DOHH2 (cell line): ENCODE results near the gene ADAMTS15.

Experiments
- H3F3A ChIP-seq: fragments of 200-600 bp; sonication (generic), shearing (Covaris generic); 2 replicates; pipeline ENCODE4 v1.6.0; 2016; ENCODE audit warnings: antibody characterized with exemption, mild to moderate bottlenecking; ENCODE audit not compliant: control insufficient read depth, insufficient read depth
- H3K27ac ChIP-seq: fragments of 200-600 bp; sonication (generic); 2 replicates; pipeline ENCODE4 v1.5.1; 2014; ENCODE audit warnings: low read depth, mild to moderate bottlenecking, low read length, moderate library complexity
- H3K27me3 ChIP-seq: fragments of 200-600 bp; sonication (generic); 2 replicates; pipeline ENCODE4 v1.6.1; 2014; ENCODE audit warnings: mild to moderate bottlenecking, low read length, mixed read lengths; ENCODE audit not compliant: control insufficient read depth
- H3K36me3 ChIP-seq: fragments of 200-600 bp; sonication (generic); 2 replicates; pipeline ENCODE4 v1.6.1; 2014; ENCODE audit warnings: mild to moderate bottlenecking, low read length, moderate library complexity, mixed read lengths; ENCODE audit not compliant: control insufficient read depth
- H3K4me1 ChIP-seq: fragments of 200-600 bp; sonication (generic); 2 replicates; pipeline ENCODE4 v1.6.1; 2014; ENCODE audit warnings: mild to moderate bottlenecking, low read length, mixed read lengths; ENCODE audit not compliant: control insufficient read depth
- H3K4me2 ChIP-seq: fragments of 200-600 bp; sonication (generic); 2 replicates; pipeline ENCODE4 v1.6.0; 2014; ENCODE audit warnings: mild to moderate bottlenecking, low read length, moderate library complexity
- H3K4me3 ChIP-seq: fragments of 200-600 bp; sonication (generic); 2 replicates; pipeline ENCODE4 v1.5.1; 2014; ENCODE audit warnings: mild to moderate bottlenecking, low read length, mixed read lengths
- H3K79me2 ChIP-seq: fragments of 200-600 bp; sonication (generic); 2 replicates; pipeline ENCODE4 v1.6.1; 2014; ENCODE audit warnings: mild to moderate bottlenecking, low read length, mixed read lengths; ENCODE audit not compliant: control insufficient read depth
- H3K9me2 ChIP-seq: fragments of 200-600 bp; sonication (generic); replicated peaks from 2 replicates; pipeline ENCODE4 v1.6.1; 2014; ENCODE audit warnings: mild to moderate bottlenecking, low read length, mixed read lengths; ENCODE audit not compliant: control insufficient read depth
- H3K9me3 ChIP-seq: fragments of 200-600 bp; sonication (generic); 2 replicates; pipeline ENCODE4 v1.6.1; 2014; ENCODE audit warnings: antibody characterized with exemption, low read length, mixed read lengths; ENCODE audit not compliant: control insufficient read depth, insufficient read depth
- H4K20me1 ChIP-seq: fragments of 200-600 bp; sonication (generic); 2 replicates; pipeline ENCODE4 v1.6.0; 2014; ENCODE audit warnings: low read depth, mild to moderate bottlenecking, antibody characterized with exemption, low read length, moderate library complexity; ENCODE audit not compliant: control insufficient read depth, insufficient read depth
- CTCF ChIP-seq: fragments of 200-600 bp; sonication (generic); IDR thresholded peaks from one replicate; pipeline ENCODE4 v1.5.1; 2014; ENCODE audit warnings: antibody characterized with exemption, mild to moderate bottlenecking, low read depth, low read length; ENCODE audit not compliant: poor library complexity, severe bottlenecking
- EZH2phosphoT487 ChIP-seq: fragments of 200-600 bp; sonication (generic); IDR thresholded peaks from 2 replicates; pipeline ENCODE4 v1.6.1; 2017; ENCODE audit warnings: borderline replicate concordance, mild to moderate bottlenecking, antibody characterized with exemption, low read length, moderate library complexity, mixed read lengths

ADAMTS15 gene

GRCh38 chr11:130456286-130456685 is 7.8 kb downstream of the ADAMTS15 start:
- Histone ChIP-seq H3K4me3 (no peak overlapping the region), H4K20me1 (no peaks in the 10 kb centered on the region), H3K9me3 (no peaks in the 10 kb centered on the region), H3K9me2 (no peaks in the 10 kb centered on the region), H3K27me3 (no peaks in the 10 kb centered on the region), H3K79me2 (no peaks in the 10 kb centered on the region), H3F3A (no peaks in the 10 kb centered on the region), H3K4me1 (no peaks in the 10 kb centered on the region), H3K36me3 (no peaks in the 10 kb centered on the region), H3K4me2 (no peak overlapping the region), H3K27ac (no peak overlapping the region)
- TF ChIP-seq CTCF: no peak
- no peak for TF ChIP-seq EZH2phosphoT487

GRCh38 chr11:130457623-130458409 is 9.4 kb downstream of the ADAMTS15 start:
- H3K27ac ChIP-seq: no peak overlapping the region
- no peaks in the 10 kb centered on the region for H3K9me2 ChIP-seq
- no peak for TF ChIP-seq EZH2phosphoT487
- TF ChIP-seq CTCF: no peak
- H3K79me2 ChIP-seq: no peaks in the 10 kb centered on the region
- no peaks in the 10 kb centered on the region for H3F3A ChIP-seq
- H3K9me3 ChIP-seq: no peaks in the 10 kb centered on the region
- no peaks in the 10 kb centered on the region for H3K36me3 ChIP-seq
- H3K4me2 ChIP-seq: no peak overlapping the region
- H3K27me3 ChIP-seq: no peaks in the 10 kb centered on the region
- no peaks in the 10 kb centered on the region for H4K20me1 ChIP-seq
- H3K4me3 ChIP-seq: no peak overlapping the region
- no peaks in the 10 kb centered on the region for H3K4me1 ChIP-seq

GRCh38 chr11:130458410-130458729 is 9.9 kb downstream of the ADAMTS15 start:
- TF ChIP-seq CTCF (no peak), EZH2phosphoT487 (no peak)
- no peaks in the 10 kb centered on the region for H3K9me3 ChIP-seq

GRCh38 chr11:130459521-130459920 is 11.1 kb downstream of the ADAMTS15 start:
- H3K27me3 ChIP-seq: no peaks in the 10 kb centered on the region
- H4K20me1 ChIP-seq: no peaks in the 10 kb centered on the region
- H3K4me1 ChIP-seq: no peaks in the 10 kb centered on the region
- H3K4me3 ChIP-seq: no peak overlapping the region
- TF ChIP-seq CTCF (no peak), EZH2phosphoT487 (no peak)
- H3K9me2 ChIP-seq: no peaks in the 10 kb centered on the region
- H3K27ac ChIP-seq: no peak overlapping the region
- H3K79me2 ChIP-seq: no peaks in the 10 kb centered on the region
- no peak overlapping the region for H3K4me2 ChIP-seq
- H3K9me3 ChIP-seq: no peaks in the 10 kb centered on the region
- H3F3A ChIP-seq: no peaks in the 10 kb centered on the region
- H3K36me3 ChIP-seq: no peaks in the 10 kb centered on the region

More at GRCh38 chr11:130458410-130458729, 9.9 kb downstream of the ADAMTS15 start:
- Histone ChIP-seq H3K9me2 (no peaks in the 10 kb centered on the region), H3K36me3 (no peaks in the 10 kb centered on the region), H3K27ac (no peak overlapping the region), H3K4me2 (no peak overlapping the region), H3F3A (no peaks in the 10 kb centered on the region), H3K4me3 (no peak overlapping the region), H4K20me1 (no peaks in the 10 kb centered on the region), H3K79me2 (no peaks in the 10 kb centered on the region), H3K4me1 (no peaks in the 10 kb centered on the region), H3K27me3 (no peaks in the 10 kb centered on the region)
